Stimulated activated naive B cell treated with anti-CD40 and anti-IgM and Interleukin-4, amounts not matched to agents 10 μg/mL and 1 μg/mL and 100 μg/mL, for 72 hours (primary cell): Measurements from ENCODE around the gene SORT1.
"Not testable (repeated sequence)": the region's sequence is repeated elsewhere in the genome, so short reads cannot be mapped to it uniquely, and the experiment has no call there.

ENCODE experiments used
- ATAC-seq, 2 donors: fragments of 150-1000 bp; cut with Tn5 transposase; replicated peaks; 2 replicates each; pipeline ENCODE4 v1.10.0; 2021; ENCODE audit warnings: moderate library complexity in 1 of 2
- DNase-seq: peaks from one replicate; pipeline ENCODE4 v3.0.0; 2021
- H3K27ac Mint-ChIP-seq: one replicate; pipeline ENCODE4 v1.8.0; 2022; ENCODE audit warnings: mild to moderate bottlenecking, mixed read lengths
- H3K27me3 Mint-ChIP-seq, 2 donors: one replicate each; pipeline ENCODE4 v1.8.0; 2022; ENCODE audit warnings: mixed read lengths in 2 of 2
- H3K36me3 Mint-ChIP-seq, 2 donors: one replicate each; pipeline ENCODE4 v1.8.0; 2022; ENCODE audit warnings: mixed read lengths in 2 of 2, mild to moderate bottlenecking in 1 of 2
- H3K4me1 Mint-ChIP-seq, 2 donors: one replicate each; pipeline ENCODE4 v1.8.0; 2022; ENCODE audit warnings: mixed read lengths in 2 of 2, mild to moderate bottlenecking in 1 of 2
- H3K4me3 Mint-ChIP-seq, 2 donors: one replicate each; pipeline ENCODE4 v1.8.0; 2022; ENCODE audit warnings: mild to moderate bottlenecking in 2 of 2, mixed read lengths in 2 of 2, moderate library complexity in 1 of 2
- H3K9me3 Mint-ChIP-seq, 2 donors: one replicate each; pipeline ENCODE4 v1.8.0; 2022; ENCODE audit warnings: mixed read lengths in 2 of 2, mild to moderate bottlenecking in 1 of 2

Gene SORT1

GRCh38 chr1:109379422-109379821 lies 18.3 kb downstream of the SORT1 start:
- ATAC-seq (no peak), DNase-seq (no peak)
- Mint-ChIP-seq H3K4me3 (no peak overlapping the region), H3K9me3 (no peaks in the 10 kb centered on the region), H3K27ac (no peak overlapping the region), H3K36me3 (no peaks in the 10 kb centered on the region), H3K4me1 (peaks cover 0 to 2% of the 10 kb centered on the region in 2 donors), H3K27me3 (peaks cover 6 to 12% of the 10 kb centered on the region in 2 donors)

DNA sequence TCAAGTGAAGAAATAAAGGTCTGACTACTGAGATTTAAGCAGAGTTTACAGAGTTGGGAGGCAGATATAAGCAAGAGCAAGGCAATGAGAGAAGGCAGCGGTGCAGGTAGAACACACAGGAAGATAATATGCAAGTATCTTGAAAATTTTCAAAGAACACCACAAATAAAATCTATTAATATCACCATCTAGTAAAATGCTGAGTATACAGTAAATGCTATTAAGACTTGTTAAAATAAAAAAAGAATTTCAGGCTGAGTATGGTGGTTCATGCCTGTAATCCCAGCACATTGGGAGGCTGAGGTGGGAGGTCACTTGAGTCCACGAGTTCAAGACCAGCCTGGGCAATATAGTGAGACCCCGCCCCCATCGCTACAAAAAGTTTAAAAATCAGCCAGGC lies 20.0 kb downstream of the SORT1 start:
- Mint-ChIP-seq H3K4me1 (no peaks in the 10 kb centered on the region), H3K9me3 (no peaks in the 10 kb centered on the region), H3K27ac (no peak overlapping the region), H3K4me3 (no peak overlapping the region), H3K27me3 (peaks cover 0 to 9% of the 10 kb centered on the region in 2 donors), H3K36me3 (no peaks in the 10 kb centered on the region)
- DNase-seq (no peak), ATAC-seq (no peak)

DNA sequence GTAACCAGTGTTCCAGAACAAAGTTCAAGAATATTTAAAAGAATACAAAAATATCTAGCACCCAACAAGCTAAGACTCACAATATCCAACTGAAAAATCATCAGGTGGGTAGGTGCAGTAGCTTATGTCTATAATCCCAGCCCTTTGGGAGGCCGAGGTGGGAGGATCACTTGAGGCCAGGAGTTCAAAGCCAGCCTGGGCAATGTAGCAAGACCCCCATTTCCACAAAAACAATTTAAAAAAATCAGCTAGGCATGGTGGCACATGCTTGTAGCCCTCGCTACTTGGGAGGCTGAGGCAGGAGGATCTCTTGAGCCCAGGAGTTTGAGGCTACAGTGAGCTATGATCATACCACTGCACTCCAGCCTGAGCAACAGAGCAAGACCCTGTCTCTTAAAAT lies 24.0 kb downstream of the SORT1 start:
- not testable (repeated sequence) for ATAC-seq, H3K36me3 Mint-ChIP-seq, H3K27ac Mint-ChIP-seq, H3K9me3 Mint-ChIP-seq, H3K4me3 Mint-ChIP-seq, DNase-seq
- peaks cover 8 to 21% of the 10 kb centered on the region in 2 donors for H3K27me3 Mint-ChIP-seq
- H3K4me1 Mint-ChIP-seq, result peaks cover 6 to 15% of the 10 kb centered on the region in 2 donors

GRCh38 chr1:109373126-109373525 lies 24.6 kb downstream of the SORT1 start:
- no peak overlapping the region for H3K27ac Mint-ChIP-seq
- H3K36me3 Mint-ChIP-seq, result no peaks in the 10 kb centered on the region
- ATAC-seq (no peak), DNase-seq (no peak)
- peaks cover 6 to 16% of the 10 kb centered on the region in 2 donors for H3K4me1 Mint-ChIP-seq
- no peak overlapping the region for H3K4me3 Mint-ChIP-seq
- peaks cover 8 to 21% of the 10 kb centered on the region in 2 donors for H3K27me3 Mint-ChIP-seq
- H3K9me3 Mint-ChIP-seq, result no peaks in the 10 kb centered on the region

- no peaks in the 10 kb centered on the region for H3K9me3 Mint-ChIP-seq
- H3K27me3 Mint-ChIP-seq, result peaks cover 8 to 27% of the 10 kb centered on the region in 2 donors
- no peak for DNase-seq
- no peaks in the 10 kb centered on the region for H3K36me3 Mint-ChIP-seq
- no peak overlapping the region for H3K27ac Mint-ChIP-seq
- H3K4me3 Mint-ChIP-seq, result no peak overlapping the region
- no peak for ATAC-seq
- H3K4me1 Mint-ChIP-seq, result peaks cover 6 to 16% of the 10 kb centered on the region in 2 donors
Measured at GRCh38 chr1:109372281-109372680, 25.4 kb downstream of the SORT1 start.

GRCh38 chr1:109371341-109371739 lies 26.4 kb downstream of the SORT1 start:
- no peak for DNase-seq
- peak in 1 of 2 donors; percentile 60 for ATAC-seq
- Mint-ChIP-seq H3K9me3 (no peaks in the 10 kb centered on the region), H3K4me3 (peak overlapping the region in 1 of 2 donors; percentile 22), H3K27ac (no peak overlapping the region), H3K36me3 (no peaks in the 10 kb centered on the region), H3K27me3 (peaks cover 8 to 29% of the 10 kb centered on the region in 2 donors), H3K4me1 (peaks cover 6 to 16% of the 10 kb centered on the region in 2 donors)

- H3K27me3 Mint-ChIP-seq, result peaks cover 8 to 29% of the 10 kb centered on the region in 2 donors
- peaks cover 6 to 16% of the 10 kb centered on the region in 2 donors for H3K4me1 Mint-ChIP-seq
- no peaks in the 10 kb centered on the region for H3K9me3 Mint-ChIP-seq
- DNase-seq (no peak), ATAC-seq (no peak)
- H3K36me3 Mint-ChIP-seq, result no peaks in the 10 kb centered on the region
- peak overlapping the region in 1 of 2 donors; percentile 22 for H3K4me3 Mint-ChIP-seq
- H3K27ac Mint-ChIP-seq, result no peak overlapping the region
Measured at GRCh38 chr1:109370712-109371340, 26.9 kb downstream of the SORT1 start.

GRCh38 chr1:109369167-109369746 lies 28.5 kb downstream of the SORT1 start:
- H3K27me3 Mint-ChIP-seq, result peaks cover 8 to 28% of the 10 kb centered on the region in 2 donors
- DNase-seq, result no peak
- no peak overlapping the region for H3K4me3 Mint-ChIP-seq
- no peaks in the 10 kb centered on the region for H3K36me3 Mint-ChIP-seq
- peaks cover 6 to 18% of the 10 kb centered on the region in 2 donors for H3K4me1 Mint-ChIP-seq
- ATAC-seq, result no peak
- H3K27ac Mint-ChIP-seq, result no peak overlapping the region
- no peaks in the 10 kb centered on the region for H3K9me3 Mint-ChIP-seq

DNA sequence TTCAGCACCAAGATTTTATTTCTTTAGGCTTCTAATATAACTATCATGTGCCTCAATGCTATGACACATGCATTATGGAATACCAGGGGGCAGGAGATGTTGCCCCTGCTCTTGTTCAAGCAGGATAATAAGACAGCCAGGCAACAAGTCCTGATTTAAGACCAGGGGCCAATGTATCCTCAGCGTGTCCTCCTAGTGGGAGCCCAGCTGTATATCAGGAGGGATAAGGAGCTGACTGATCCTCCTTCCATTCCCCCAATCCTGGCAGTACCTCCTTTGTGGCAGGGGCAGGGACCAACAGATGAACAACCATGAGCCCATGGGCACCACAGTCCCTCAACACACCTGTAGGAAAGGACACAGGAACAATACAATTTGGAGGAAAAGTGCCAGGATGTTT lies 29.3 kb downstream of the SORT1 start:
- Mint-ChIP-seq H3K4me1 (peaks cover 11 to 25% of the 10 kb centered on the region in 2 donors), H3K27me3 (peaks cover 8 to 33% of the 10 kb centered on the region in 2 donors), H3K4me3 (no peak overlapping the region), H3K27ac (no peak overlapping the region), H3K36me3 (no peaks in the 10 kb centered on the region), H3K9me3 (no peaks in the 10 kb centered on the region)
- ATAC-seq (no peak), DNase-seq (no peak)

DNA sequence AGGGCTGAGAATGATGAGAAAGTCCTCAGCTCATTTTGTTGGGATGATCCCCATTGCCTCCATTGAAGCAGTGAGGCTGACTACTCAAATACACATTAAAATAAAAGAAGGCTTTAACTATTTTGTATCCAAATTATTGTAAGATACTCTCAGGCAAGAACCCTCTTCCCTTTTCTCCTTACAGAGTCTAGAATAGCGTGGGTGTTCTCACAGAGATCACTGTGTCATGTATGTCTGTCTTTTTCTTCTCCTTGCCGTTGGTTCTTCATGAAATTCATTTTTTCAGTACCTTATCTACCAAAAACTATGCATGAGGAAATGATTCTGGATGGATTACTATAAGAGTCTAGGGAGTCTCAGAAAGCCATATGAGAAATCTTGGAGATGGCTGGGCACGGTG lies 30.1 kb downstream of the SORT1 start:
- ATAC-seq (no peak), DNase-seq (no peak)
- Mint-ChIP-seq H3K4me1 (peaks cover 11 to 25% of the 10 kb centered on the region in 2 donors), H3K36me3 (no peaks in the 10 kb centered on the region), H3K4me3 (no peak overlapping the region), H3K27me3 (peaks cover 8 to 28% of the 10 kb centered on the region in 2 donors), H3K9me3 (no peaks in the 10 kb centered on the region), H3K27ac (no peak overlapping the region)

DNA sequence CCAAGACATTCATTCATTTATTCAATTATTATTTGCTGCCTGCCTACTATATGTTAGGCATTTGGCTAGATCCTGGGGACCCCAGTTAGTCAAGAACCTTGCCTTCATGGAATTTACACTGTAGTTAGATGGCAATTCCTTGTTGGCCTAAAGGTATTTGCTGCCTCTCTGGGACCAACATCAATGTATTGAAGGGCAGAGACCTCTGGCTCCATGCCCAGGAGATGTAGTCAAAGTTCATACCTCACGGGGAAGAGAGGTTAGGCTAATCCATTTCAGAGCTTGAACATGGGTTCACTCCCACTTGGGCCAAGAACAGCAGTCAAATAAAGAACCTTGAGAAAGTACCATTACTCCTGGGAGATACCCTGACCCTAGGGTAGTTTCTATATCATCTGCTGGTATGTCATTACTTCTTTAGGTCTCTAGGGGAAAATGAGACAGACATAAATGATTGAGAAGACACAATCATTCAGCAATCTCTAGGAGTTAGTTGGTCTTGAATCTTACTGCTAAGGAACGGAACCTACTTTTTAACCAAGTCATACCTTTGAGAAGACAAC lies 32.0 kb downstream of the SORT1 start:
- Mint-ChIP-seq H3K9me3 (no peaks in the 10 kb centered on the region), H3K27me3 (peaks cover 2 to 23% of the 10 kb centered on the region in 2 donors), H3K36me3 (no peaks in the 10 kb centered on the region), H3K4me1 (peaks cover 8 to 20% of the 10 kb centered on the region in 2 donors), H3K4me3 (no peak overlapping the region), H3K27ac (no peak overlapping the region)
- DNase-seq, result no peak
- ATAC-seq, result peak in 1 of 2 donors; percentile 58

DNA sequence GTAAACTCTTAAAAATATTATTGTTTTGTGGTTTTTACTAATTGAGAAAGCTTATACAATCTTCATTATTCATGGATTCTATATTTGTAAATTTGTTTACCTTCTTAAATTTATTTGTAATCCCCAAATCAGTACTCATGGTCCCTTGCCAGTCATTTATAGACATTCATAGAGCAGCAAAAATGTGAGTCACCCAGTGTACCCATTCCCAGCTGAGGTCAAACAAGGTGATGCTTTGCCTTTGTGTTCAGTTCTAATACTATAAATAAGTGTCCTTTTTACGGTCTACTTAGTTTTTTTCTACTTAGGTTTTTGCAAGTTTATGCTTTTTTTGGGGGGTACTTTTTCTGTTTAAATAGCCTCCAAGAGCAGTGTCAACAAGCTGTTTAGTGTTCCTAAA lies 36.1 kb downstream of the SORT1 start:
- no peak for ATAC-seq
- Mint-ChIP-seq H3K36me3 (no peaks in the 10 kb centered on the region), H3K4me1 (peaks cover 5 to 9% of the 10 kb centered on the region in 2 donors), H3K9me3 (no peaks in the 10 kb centered on the region), H3K27ac (no peak overlapping the region), H3K27me3 (peaks cover 0 to 8% of the 10 kb centered on the region in 2 donors), H3K4me3 (no peak overlapping the region)
- DNase-seq, result no peak

GRCh38 chr1:109361069-109361468 lies 36.6 kb downstream of the SORT1 start:
- H3K4me1 Mint-ChIP-seq, result peaks cover 5 to 9% of the 10 kb centered on the region in 2 donors
- H3K27ac Mint-ChIP-seq, result no peak overlapping the region
- H3K4me3 Mint-ChIP-seq, result no peak overlapping the region
- peaks cover 0 to 8% of the 10 kb centered on the region in 2 donors for H3K27me3 Mint-ChIP-seq
- H3K36me3 Mint-ChIP-seq, result no peaks in the 10 kb centered on the region
- no peak for ATAC-seq
- no peak for DNase-seq
- H3K9me3 Mint-ChIP-seq, result no peaks in the 10 kb centered on the region

- Mint-ChIP-seq H3K27ac (no peak overlapping the region), H3K9me3 (no peaks in the 10 kb centered on the region), H3K36me3 (no peaks in the 10 kb centered on the region), H3K4me3 (no peak overlapping the region), H3K27me3 (peaks cover 0 to 6% of the 10 kb centered on the region in 2 donors), H3K4me1 (no peaks in the 10 kb centered on the region)
- no peak for DNase-seq
- ATAC-seq, result no peak
Measured at GRCh38 chr1:109357616-109358015, 40.1 kb downstream of the SORT1 start.

DNA sequence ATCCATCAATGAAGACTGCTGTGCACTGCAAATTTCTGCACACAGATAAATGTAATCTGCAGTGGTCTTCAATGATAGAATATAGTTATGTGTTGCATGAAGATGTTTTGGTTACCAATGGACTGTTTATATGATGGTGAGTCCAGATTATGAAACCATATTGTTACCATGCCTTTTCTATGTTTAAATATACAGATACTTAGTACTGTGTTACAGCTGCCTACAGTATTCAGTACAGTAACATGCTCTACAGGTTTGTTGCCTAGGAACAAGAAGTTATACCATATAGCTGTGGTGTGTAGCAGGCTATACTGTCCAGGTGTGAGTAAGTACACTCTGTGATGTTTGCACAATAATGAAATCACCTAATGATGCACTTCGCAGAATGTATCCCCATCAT lies 40.8 kb downstream of the SORT1 start:
- no peaks in the 10 kb centered on the region for H3K9me3 Mint-ChIP-seq
- no peak overlapping the region for H3K27ac Mint-ChIP-seq
- DNase-seq (no peak), ATAC-seq (no peak)
- H3K4me3 Mint-ChIP-seq, result no peak overlapping the region
- no peaks in the 10 kb centered on the region for H3K4me1 Mint-ChIP-seq
- no peaks in the 10 kb centered on the region for H3K36me3 Mint-ChIP-seq
- peaks cover 0 to 6% of the 10 kb centered on the region in 2 donors for H3K27me3 Mint-ChIP-seq
